GM21390 (cell line): ENCODE measurements around the gene LMTK2.

Source experiments
- ATAC-seq: cut with Tn5 transposase; IDR thresholded peaks from one replicate; pipeline ENCODE4 v1.9.1; 2021; ENCODE audit not compliant: unreplicated experiment

The LMTK2 gene

GRCh38 chr7:98106647-98107312, at the start of gene LMTK2:
TSS of gene LMTK2 (plus strand) at chr7:98106862. CDS start at chr7:98107178, 316 bp downstream.
- peak; percentile 100 for ATAC-seq

GRCh38 chr7:98057157-98057556, 49.5 kb upstream of the LMTK2 start:
- no peak for ATAC-seq

GRCh38 chr7:98058186-98058585, 48.5 kb upstream of the LMTK2 start:
- ATAC-seq, result no peak

GRCh38 chr7:98064233-98064632, 42.4 kb upstream of the LMTK2 start:
- no peak for ATAC-seq

GRCh38 chr7:98066208-98066607, 40.5 kb upstream of the LMTK2 start:
- no peak for ATAC-seq

- ATAC-seq, result no peak
These were observed 39.6 kb upstream of the LMTK2 start for GRCh38 chr7:98066934-98067507.

- ATAC-seq, result no peak
These were observed 33.6 kb upstream of the LMTK2 start for GRCh38 chr7:98073047-98073446.

- ATAC-seq, result no peak
These were observed 30.9 kb upstream of the LMTK2 start for GRCh38 chr7:98075801-98076200.

GRCh38 chr7:98077762-98078161, 28.9 kb upstream of the LMTK2 start:
- ATAC-seq, result no peak

GRCh38 chr7:98078197-98078870, 28.3 kb upstream of the LMTK2 start:
- ATAC-seq, result no peak

GRCh38 chr7:98079891-98080648, 26.6 kb upstream of the LMTK2 start:
- ATAC-seq, result no peak

GRCh38 chr7:98081319-98081718, 25.3 kb upstream of the LMTK2 start:
- no peak for ATAC-seq

GRCh38 chr7:98084631-98085030, 22.0 kb upstream of the LMTK2 start:
- ATAC-seq, result no peak

- ATAC-seq, result no peak
These were observed 21.0 kb upstream of the LMTK2 start for GRCh38 chr7:98085674-98086073.

GRCh38 chr7:98086281-98086718, 20.4 kb upstream of the LMTK2 start:
- no peak for ATAC-seq

GRCh38 chr7:98088109-98088508, 18.6 kb upstream of the LMTK2 start:
- no peak for ATAC-seq

GRCh38 chr7:98090116-98090515, 16.5 kb upstream of the LMTK2 start:
- no peak for ATAC-seq

GRCh38 chr7:98091061-98091460, 15.6 kb upstream of the LMTK2 start:
- ATAC-seq, result no peak

GRCh38 chr7:98091523-98091922, 15.1 kb upstream of the LMTK2 start:
- ATAC-seq, result no peak

- no peak for ATAC-seq
These were observed 9.5 kb upstream of the LMTK2 start for GRCh38 chr7:98097042-98097645.

- ATAC-seq, result no peak
These were observed 6.6 kb upstream of the LMTK2 start for GRCh38 chr7:98100088-98100487.
